Epidermal melanocyte (primary cell): ENCODE results near the gene ESPNL.

Source experiments
- DNase-seq: peaks from one replicate; pipeline ENCODE4 v3.0.0; 2011; ENCODE audit warnings: low spot score; ENCODE audit not compliant: insufficient read length

ESPNL gene

GRCh38 chr2:238098901-238099713 lies 1.0 kb upstream of the ESPNL start:
- DNase-seq, result no peak

GRCh38 chr2:238099714-238100048 lies 459 bp upstream of the ESPNL start:
- DNase-seq, result no peak

GRCh38 chr2:238100821-238101771 lies 956 bp downstream of the ESPNL start:
- no peak for DNase-seq

GRCh38 chr2:238101891-238102841 lies 2.0 kb downstream of the ESPNL start:
- no peak for DNase-seq

GRCh38 chr2:238102865-238103264 lies 2.7 kb downstream of the ESPNL start:
- DNase-seq, result no peak

GRCh38 chr2:238103465-238104225 lies 3.5 kb downstream of the ESPNL start:
- DNase-seq, result no peak

- no peak for DNase-seq
Measured at GRCh38 chr2:238104226-238104690, 4.1 kb downstream of the ESPNL start.

- no peak for DNase-seq
Measured at GRCh38 chr2:238104691-238105371, 4.7 kb downstream of the ESPNL start.

- no peak for DNase-seq
Measured at GRCh38 chr2:238105506-238106338, 5.6 kb downstream of the ESPNL start.

GRCh38 chr2:238106339-238106697 lies 6.2 kb downstream of the ESPNL start:
- no peak for DNase-seq

GRCh38 chr2:238106698-238107524 lies 6.8 kb downstream of the ESPNL start:
- no peak for DNase-seq

- DNase-seq, result no peak
Measured at GRCh38 chr2:238107525-238108422, 7.6 kb downstream of the ESPNL start.

GRCh38 chr2:238108423-238109183 lies 8.5 kb downstream of the ESPNL start:
- DNase-seq, result no peak

- no peak for DNase-seq
Measured at GRCh38 chr2:238113611-238114010, 13.5 kb downstream of the ESPNL start.

GRCh38 chr2:238114331-238114841 lies 14.2 kb downstream of the ESPNL start:
- DNase-seq, result no peak
